ENCODE results near the gene SAP25.
"Not testable (repeated sequence)": the region's sequence is repeated elsewhere in the genome, so short reads cannot be mapped to it uniquely, and the experiment has no call there.

The SAP25 gene

GRCh38 chr7:100528108-100528866 lies 45.4 kb downstream of the SAP25 start:
- not testable (repeated sequence) for ATAC-seq

- ATAC-seq: not testable (repeated sequence)
These were observed 50.5 kb downstream of the SAP25 start for GRCh38 chr7:100523192-100523591.

Data from activated CD4-positive, CD25-positive, alpha-beta regulatory T cell treated with anti-CD3 and anti-CD28 coated beads, Interleukin-2, amount 50 U/mL, for 24 hours (primary cell).